Psoas muscle (tissue), 8 donors: Measurements from ENCODE around the gene ZC2HC1C. TPM values are rescaled to one million over a fixed set of nuclear protein-coding genes. Genes with fewer than 3 reads are reported as not detected.
A peak's percentile ranks its signal among the peaks of the same experiment; 100 is the strongest.

ENCODE experiments used
- ATAC-seq, 4 donors: fragments of 200-7000 bp; cut with Tn5 transposase; one replicate each; pipeline ENCODE4 v1.9.1; 2020; ENCODE audit warnings: moderate library complexity in 3 of 4, mild to moderate bottlenecking in 2 of 4
- DNase-seq, 2 donors: peaks; one replicate each; pipeline ENCODE4 v3.0.0-alpha.2; 2020
- H3K27ac ChIP-seq: fragments of 200-600 bp; one replicate; pipeline ENCODE4 v1.8.0; 2022
- H3K27me3 ChIP-seq, 3 donors: fragments of 200-600 bp in 1 of 3; one replicate each; pipeline versions ENCODE4 v1.6.1 to v1.8.0; 2013 to 2022; ENCODE audit warnings: low read length in 2 of 3, mild to moderate bottlenecking in 2 of 3, moderate library complexity in 1 of 3; ENCODE audit not compliant: insufficient read depth in 3 of 3
- H3K36me3 ChIP-seq, 2 donors: fragments of 200-600 bp in 1 of 2; one replicate each; pipeline versions ENCODE4 v1.6.1 to v1.8.0; 2013 to 2022; ENCODE audit warnings: low read depth in 1 of 2, mild to moderate bottlenecking in 1 of 2, moderate library complexity in 1 of 2; ENCODE audit not compliant: insufficient read depth in 1 of 2
- H3K4me1 ChIP-seq: fragments of 200-600 bp; one replicate; pipeline ENCODE4 v1.8.0; 2022
- H3K4me3 ChIP-seq: fragments of 200-600 bp; one replicate; pipeline ENCODE4 v1.8.0; 2022; ENCODE audit warnings: mild to moderate bottlenecking
- H3K9me3 ChIP-seq: fragments of 200-600 bp; one replicate; pipeline ENCODE4 v1.8.0; 2022
- CTCF ChIP-seq: fragments of 200-600 bp; IDR thresholded peaks from one replicate; pipeline ENCODE4 v1.8.0; 2022; ENCODE audit warnings: antibody characterized with exemption
- WGBS, 3 donors: extraction: QIAGEN DNeasy Blood & Tissue Kit; methylation state at CpG; one replicate each; pipeline versions ENCODE4 v1.1.6 to v1.1.7; 2013; 5-methylcytosine and 5-hydroxymethylcytosine counted together
- intact Hi-C, 2 donors: fragments of 100-400 bp; cut with DNase I; formaldehyde crosslinking; loops; one replicate each; pipeline versions ENCODE4 v1.11.0 to v1.14.2; 2022
- long read RNA-seq, 2 donors: library from polyadenylated mRNA; unstranded; transcript quantifications; one replicate each; pipeline ENCODE4 v2.0.0, GENCODE V29; 2021
- polyA plus RNA-seq, 3 donors: library from polyadenylated mRNA; stranded (reverse); fragments of 200-250 nt; gene quantifications; one replicate each; pipeline ENCODE4 v1.2.3, GENCODE V29; 2013
- total RNA-seq, 4 donors: library from RNA; stranded (reverse); fragmentation: NEBNext Ultra II Directional in 2 of 4; extraction: Animal tissue kit (Norgen Biotek cat#: 25700) in 2 of 4; gene quantifications; one replicate each; pipeline versions ENCODE4 v1.2.1 to v1.2.4, GENCODE V29; 2021 to 2023
- donor health status: healthy with polysubstance abuse.
- donor health status: DM: no; HTN: no; CAD: no; lungs with moderate emphysema.
- donor health status: Bipolar disorder and iron deficiency.
- donor health status: healthy.
- donor health status: DM: yes; HTN: yes; CAD: no.
- donor health status: DM: no; HTN: no; CAD: no.
- donor health status: DM: no; HTN: no; CAD: no.
- donor health status: DM: yes; HTN: yes; CAD: no.

ZC2HC1C gene
- 1 to 10 TPM; 2.5 to 6.4 (median 3.6) TPM for total RNA-seq
- polyA plus RNA-seq: 10 to 100 TPM in 1 of 3 donors, 1 to 10 TPM in 2; 2.7 to 17.3 (median 8.8) TPM
- long read RNA-seq, donor 1, full-length matches to known transcripts: 1 of 2 reads
- long read RNA-seq, donor 1, partial matches to known transcripts: 1 of 2 reads
- long read RNA-seq, donor 1, other reads (novel, unspliced or antisense): 0 of 2 reads
- long read RNA-seq, donor 2, partial matches to known transcripts: 2 of 12 reads
- long read RNA-seq, donor 2, other reads (novel, unspliced or antisense): 6 of 12 reads

- Histone ChIP-seq H3K4me1 (peaks cover 45% of the 10 kb centered on the region), H3K27ac (peak within 1 kb of the TSS; percentile 93), H3K36me3 (peaks cover 0 to 11% of the 10 kb centered on the region in 2 donors), H3K27me3 (no peaks in the 10 kb centered on the region), H3K4me3 (peak within 1 kb of the TSS; percentile 74), H3K9me3 (no peaks in the 10 kb centered on the region)
- TF ChIP-seq CTCF: no peak
- intact Hi-C loops: loop anchor here in 1 of 2 donors (10.0 kb wide), 1 partner anchor 64 kb away; the partner anchor contains the start of gene EIF2B2
- 1 to 2% (median 2%) methylated on average over 52 to 58 of the region's 58 CpGs for WGBS, 3 donors
- ATAC-seq: peak; percentile 91 to 94 (median 92)
- peak; percentile 97 to 99 for DNase-seq
These were observed at the start of gene ZC2HC1C for GRCh38 chr14:75069121-75069810. ZC2HC1C (plus strand) TSS chr14:75069641; CDS start chr14:75070574, 933 bp downstream.

- TF ChIP-seq CTCF: peak; percentile 51
- H3K27ac ChIP-seq: peak overlapping the region; percentile 46
- no peaks in the 10 kb centered on the region for H3K9me3 ChIP-seq
- no peaks in the 10 kb centered on the region for H3K27me3 ChIP-seq
- peaks cover 12% of the 10 kb centered on the region for H3K4me1 ChIP-seq
- H3K4me3 ChIP-seq: no peak overlapping the region
- WGBS, 3 donors: 47 to 55% (median 54%) methylated on average over 8 of the region's 8 CpGs
- intact Hi-C loops: loop anchor here in 1 of 2 donors (10.0 kb wide), 1 partner anchor 108 kb away; no protein-coding TSS in a partner anchor
- peak; percentile 98 to 100 (median 99) for ATAC-seq
- peak; percentile 43 to 84 for DNase-seq
- H3K36me3 ChIP-seq: peaks cover 8 to 92% of the 10 kb centered on the region in 2 donors
These were observed 46.8 kb upstream of the ZC2HC1C start for GRCh38 chr14:75022655-75023054.

GRCh38 chr14:75023108-75023507 is 46.3 kb upstream of the ZC2HC1C start:
- intact Hi-C loops: loop anchor here in 1 of 2 donors (10.0 kb wide), 1 partner anchor 108 kb away; no protein-coding TSS in a partner anchor
- no peak for TF ChIP-seq CTCF

GRCh38 chr14:75025082-75025481 is 44.4 kb upstream of the ZC2HC1C start:
- Histone ChIP-seq H3K27me3 (no peaks in the 10 kb centered on the region), H3K4me1 (peaks cover 12% of the 10 kb centered on the region), H3K9me3 (no peaks in the 10 kb centered on the region), H3K27ac (no peak overlapping the region), H3K36me3 (peaks cover 4 to 87% of the 10 kb centered on the region in 2 donors), H3K4me3 (no peak overlapping the region)
- WGBS, 3 donors: 76 to 82% (median 77%) methylated on average over 4 of the region's 4 CpGs
- DNase-seq (no peak), ATAC-seq (no peak)
- intact Hi-C loops: loop anchor here in 1 of 2 donors (10.0 kb wide), 1 partner anchor 110 kb away; no protein-coding TSS in a partner anchor
- TF ChIP-seq CTCF: no peak

More at GRCh38 chr14:75023108-75023507, 46.3 kb upstream of the ZC2HC1C start:
- DNase-seq (no peak), ATAC-seq (peak; percentile 28 to 66 (median 40))
- Histone ChIP-seq H3K36me3 (peaks cover 7 to 88% of the 10 kb centered on the region in 2 donors), H3K4me3 (no peak overlapping the region), H3K9me3 (no peaks in the 10 kb centered on the region), H3K27ac (peak overlapping the region; percentile 46), H3K27me3 (no peaks in the 10 kb centered on the region), H3K4me1 (peaks cover 12% of the 10 kb centered on the region)
- 91 to 93% (median 91%) methylated on average over 1 of the region's 1 CpG for WGBS, 3 donors
